GM12878 (cell line): ENCODE data around the gene MARCHF11. TPM values are rescaled to one million over a fixed set of nuclear protein-coding genes. Genes with fewer than 3 reads are reported as not detected.
A peak's percentile ranks its signal among the peaks of the same experiment; 100 is the strongest.

ENCODE experiments used
- ATAC-seq: fragments of 200-7000 bp; cut with Tn5 transposase; 3 replicates; pipeline ENCODE4 v1.9.1; 2020; ENCODE audit warnings: mild to moderate bottlenecking, moderate library complexity
- BruUV-seq: library from RNA; stranded (reverse); fragments of 400-500 nt; replicated peaks from 2 replicates; lab custom pipeline; 2021; lab: Mats Ljungman, UMichigan
- CTCF ChIA-PET: fragments of 300-600 bp; sonication (Branson Sonifier 250); formaldehyde crosslinking; extraction: SDS; loops from one replicate; lab custom pipeline; 2021; ENCODE audit warnings: inconsistent platforms; lab: Yijun Ruan, JAX
- POLR2A ChIA-PET: fragments of 350-600 bp; formaldehyde crosslinking; extraction: SDS; loops from one replicate; lab custom pipeline; 2021; ENCODE audit warnings: inconsistent platforms; lab: Charles Lee
- RAD21 ChIA-PET: fragments of 300-600 bp; sonication (Branson Sonifier 250); formaldehyde crosslinking; loops from one replicate; lab custom pipeline; 2023; ENCODE audit warnings: antibody characterized with exemption; ENCODE audit not compliant: unreplicated experiment; lab: Charles Lee
- SMC1A ChIA-PET: fragments of 300-600 bp; sonication (Branson Sonifier 250); formaldehyde crosslinking; loops from one replicate; lab custom pipeline; 2023; ENCODE audit not compliant: unreplicated experiment, uncharacterized antibody; lab: Charles Lee
- DNase-seq: peaks from one replicate; pipeline ENCODE4 v3.0.0-alpha.2; 2011; ENCODE audit warnings: low read depth, low spot score
- FAIRE-seq: peaks from 3 replicates; lab custom pipeline; 2011; peaks lifted over from hg19 to GRCh38; lab: Jason Lieb, UNC
- H2AFZ ChIP-seq: 2 replicates; pipeline ENCODE4 v1.6.0; 2011; ENCODE audit warnings: low read depth, low read length, control low read depth; ENCODE audit not compliant: control insufficient read depth
- H3K27ac ChIP-seq: 2 replicates; pipeline ENCODE4 v1.5.1; 2011; ENCODE audit warnings: control low read depth; ENCODE audit not compliant: control insufficient read depth, insufficient read depth
- H3K27me3 ChIP-seq, 2 experiments: replicated peaks in 1 of 2; 2 replicates each; pipeline versions ENCODE4 v1.6.0 to v1.6.1; 2011; ENCODE audit warnings: low read length in 1 of 2; ENCODE audit not compliant: control insufficient read depth in 2 of 2, insufficient read depth in 2 of 2
- H3K36me3 ChIP-seq, 2 experiments: 2 replicates each; pipeline ENCODE4 v1.5.1; 2011; ENCODE audit warnings: low read length in 1 of 2; ENCODE audit not compliant: control insufficient read depth in 2 of 2, insufficient read depth in 2 of 2
- H3K4me1 ChIP-seq: 2 replicates; pipeline ENCODE4 v1.6.1; 2011; ENCODE audit warnings: mild to moderate bottlenecking, low read length, moderate library complexity, mixed read lengths; ENCODE audit not compliant: control insufficient read depth, insufficient read depth
- H3K4me2 ChIP-seq: 2 replicates; pipeline ENCODE4 v1.6.0; 2011; ENCODE audit warnings: control low read depth; ENCODE audit not compliant: control insufficient read depth, insufficient read depth
- H3K4me3 ChIP-seq: fragments of 200-600 bp; sonication (generic); 2 replicates; pipeline ENCODE4 v1.5.1; 2016
- H3K79me2 ChIP-seq: 2 replicates; pipeline ENCODE4 v1.6.0; 2011; ENCODE audit warnings: low read length; ENCODE audit not compliant: control insufficient read depth, insufficient read depth
- H3K9ac ChIP-seq: 2 replicates; pipeline ENCODE4 v1.8.0; 2011; ENCODE audit warnings: low read length, control low read depth, mixed read lengths; ENCODE audit not compliant: control insufficient read depth, insufficient read depth
- H3K9me3 ChIP-seq: replicated peaks from 3 replicates; pipeline ENCODE4 v1.5.1; 2011; ENCODE audit warnings: mild to moderate bottlenecking, low read length; ENCODE audit not compliant: control insufficient read depth, insufficient read depth
- H4K20me1 ChIP-seq: 2 replicates; pipeline ENCODE4 v1.6.0; 2011; ENCODE audit not compliant: control insufficient read depth, insufficient read depth
- CEBPB ChIP-seq, 2 experiments: fragments of 150-350 bp in 1 of 2; IDR thresholded peaks; 2 replicates each; pipeline ENCODE4 v1.6.1; 2012 to 2014; ENCODE audit warnings: low read depth in 2 of 2, low read length in 2 of 2, borderline replicate concordance in 1 of 2, inconsistent platforms in 1 of 2
- MXI1 ChIP-seq: fragments of 150-350 bp; IDR thresholded peaks from 2 replicates; pipeline ENCODE4 v1.6.1; 2011; ENCODE audit warnings: low read depth, mild to moderate bottlenecking, inconsistent platforms, low read length, improper control_type of control experiment
- SMC3 ChIP-seq: IDR thresholded peaks from 2 replicates; pipeline ENCODE4 v1.6.1; 2011; ENCODE audit warnings: low read length, improper control_type of control experiment, borderline replicate concordance
- SRF ChIP-seq, 2 experiments: IDR thresholded peaks; 2 replicates each; pipeline ENCODE4 v1.6.1; 2011; ENCODE audit warnings: low read depth in 2 of 2, low read length in 2 of 2, mild to moderate bottlenecking in 1 of 2, moderate library complexity in 1 of 2
- USF2 ChIP-seq: IDR thresholded peaks from 2 replicates; pipeline ENCODE4 v1.6.1; 2011; ENCODE audit warnings: low read depth, low read length, improper control_type of control experiment, borderline replicate concordance
- WGBS: methylation state at CpG from one replicate; pipeline ENCODE4 v1.1.6; 2016; ENCODE audit warnings: low lambda C conversion rate; ENCODE audit not compliant: insufficient replicate concordance, insufficient coverage; ENCODE audit errors: missing lambda C conversion rate; 5-methylcytosine and 5-hydroxymethylcytosine counted together
- in situ Hi-C: fragments of 300-500 bp; cut with MboI; formaldehyde crosslinking; loops from 9 replicates; pipeline ENCODE4 v1.14.3; 2018; ENCODE audit warnings: mixed read lengths
- intact Hi-C: fragments of 100-400 bp; cut with micrococcal nuclease; formaldehyde crosslinking; loops from one replicate; pipeline ENCODE4 v1.14.2; 2022; ENCODE audit not compliant: unreplicated experiment
- polyA plus RNA-seq, 11 experiments: library from polyadenylated mRNA; depleted of rRNA in 4 of 11; unstranded in 6 of 11; stranded (reverse) in 5 of 11; fragments of >200 nt; fragmentation: Nextera tagmentation in 4 of 11; fragmentation: Illumina TruSeq in 1 of 11; extraction: Ambion mirVana in 4 of 11; extraction: Trizol in 1 of 11; gene quantifications; 1 replicate in 1 of 11; 2 replicates in 10 of 11; pipeline versions ENCODE4 v1.2.1 to v1.2.3, GENCODE V29; 2011 to 2016; ENCODE audit warnings: inconsistent platforms in 2 of 11, missing spikeins in 2 of 11, low read depth in 1 of 11
- total RNA-seq, 4 experiments: library from RNA; depleted of rRNA in 3 of 4; stranded (reverse); fragments of >200 nt in 3 of 4; fragmentation: Illumina TruSeq in 1 of 4; extraction: Trizol in 1 of 4; gene quantifications; 2 replicates each; pipeline versions ENCODE4 v1.2.1 to v1.2.3, GENCODE V29; 2013 to 2021

The MARCHF11 gene
- total and polyA plus RNA-seq, 10 of the 15 experiments (the other 5 are each of a cell fraction or from before 2014, with no cell fraction given), result 0.26 TPM; not detected in 9

DNA sequence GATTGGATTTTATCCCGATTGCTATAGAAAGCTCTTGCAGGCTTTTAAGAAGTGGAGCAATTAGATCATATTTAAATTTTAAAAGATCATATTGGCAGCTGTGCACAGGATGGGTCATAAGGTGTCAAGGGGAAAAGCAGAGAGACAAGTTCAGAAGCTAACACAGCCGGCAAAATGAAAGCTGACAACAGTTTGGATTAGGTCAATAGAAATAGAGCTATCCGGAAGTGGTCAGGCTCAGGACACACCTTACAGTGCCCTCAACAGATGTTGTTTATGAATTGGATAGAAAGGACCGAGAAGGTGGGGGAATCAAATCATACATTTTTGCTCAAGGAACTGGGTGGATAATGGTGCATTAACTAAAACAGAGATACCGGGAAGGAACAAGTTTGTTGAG, 46.3 kb upstream of the MARCHF11 start (continued):
- no peak for TF ChIP-seq SMC3

DNA sequence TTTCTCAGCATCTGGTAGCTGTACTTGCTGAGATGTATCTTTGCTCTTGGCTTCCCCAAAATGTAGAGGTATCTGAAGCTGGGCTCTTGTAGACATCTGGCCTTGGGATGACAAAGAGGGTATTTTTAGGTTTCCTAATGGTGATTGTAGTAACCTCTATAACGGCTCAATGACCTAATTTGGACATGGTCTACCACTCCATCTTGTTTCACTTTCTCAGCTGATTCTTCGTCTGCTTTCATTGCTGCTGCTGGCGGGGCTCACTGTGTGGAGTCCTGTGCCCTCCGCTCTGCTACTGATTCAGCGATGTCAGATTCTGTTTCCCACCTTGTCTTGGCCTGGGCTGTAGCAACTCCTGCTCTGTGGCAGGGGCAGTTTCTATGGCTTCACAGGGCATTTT, 12.7 kb upstream of the MARCHF11 start:
- FAIRE-seq, result no peak
- Histone ChIP-seq H3K4me2 (no peak overlapping the region), H4K20me1 (no peaks in the 10 kb centered on the region), H3K4me1 (no peaks in the 10 kb centered on the region), H3K9me3 (no peaks in the 10 kb centered on the region), H2AFZ (no peak overlapping the region), H3K4me3 (no peak overlapping the region)
- BruUV-seq, result no TSS peak
- ChIA-PET POLR2A (no interaction called here), SMC1A (no interaction called here), CTCF (no interaction called here), RAD21 (no interaction called here)
- ATAC-seq, result peak; percentile 87
- DNase-seq, result no peak
- TF ChIP-seq SRF (IDR thresholded peaks at IDR 0.05; ENCODE audit: low read depth in 2 of 2, low read length in 2 of 2) (peak in 1 of 2 experiments; percentile 72; a peak in 1 of 4 replicates), MXI1 (no peak)
- TF ChIP-seq, all 136 proteins: peak for 1
- Histone ChIP-seq H3K27me3 (no peaks in the 10 kb centered on the region), H3K27ac (no peak overlapping the region), H3K9ac (no peak overlapping the region), H3K36me3 (no peaks in the 10 kb centered on the region), H3K79me2 (no peaks in the 10 kb centered on the region)
- intact Hi-C loops (no loop called here), in situ Hi-C loops (no loop called here)
- WGBS, result 31% methylated on average over 5 of the region's 5 CpGs

DNA sequence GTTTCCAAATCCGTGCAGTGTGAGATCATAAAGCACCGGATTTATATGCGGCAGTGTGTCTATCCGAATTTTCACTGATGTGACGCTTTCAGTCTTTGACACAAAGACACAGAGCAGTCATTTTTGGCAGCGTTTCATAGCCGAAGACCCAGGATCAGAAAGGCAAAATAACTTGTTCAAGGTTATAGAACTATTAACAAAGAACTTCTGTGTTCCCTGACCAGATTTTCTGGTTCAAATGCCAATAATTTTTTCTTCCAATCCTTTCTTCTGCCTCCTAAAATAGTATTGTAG, 1.1 kb upstream of the MARCHF11 start:
- H3K9ac ChIP-seq, result no peak overlapping the region
- ATAC-seq (no peak), DNase-seq (no peak), FAIRE-seq (no peak)
- CTCF ChIA-PET, result no interaction called here
- no peak overlapping the region for H3K27ac ChIP-seq
- no peak overlapping the region for H2AFZ ChIP-seq
- TF ChIP-seq CEBPB (IDR thresholded peaks at IDR 0.05; ENCODE audit: borderline replicate concordance in 1 of 2, low read depth in 2 of 2, low read length in 2 of 2), result no peak
- no peak for TF ChIP-seq USF2
- SMC1A ChIA-PET, result no interaction called here
- in situ Hi-C loops (no loop called here), intact Hi-C loops (no loop called here)
- POLR2A ChIA-PET, result no interaction called here
- no peaks in the 10 kb centered on the region for H3K4me1 ChIP-seq
- no peak overlapping the region for H3K4me2 ChIP-seq
- H3K36me3 ChIP-seq, result no peaks in the 10 kb centered on the region
- RAD21 ChIA-PET, result no interaction called here
- 50% methylated on average over 7 of the region's 7 CpGs for WGBS
- BruUV-seq, result no TSS peak
- no peaks in the 10 kb centered on the region; a peak in 1 of 4 replicates for H3K27me3 ChIP-seq
- H3K79me2 ChIP-seq, result no peaks in the 10 kb centered on the region
- H3K9me3 ChIP-seq, result no peaks in the 10 kb centered on the region
- H3K4me3 ChIP-seq, result no peak overlapping the region
- H4K20me1 ChIP-seq, result no peaks in the 10 kb centered on the region
